Mesenteric fat pad (tissue), 1 donor: ENCODE results near the gene AQP3. TPM values are rescaled to one million over a fixed set of nuclear protein-coding genes. Genes with fewer than 3 reads are reported as not detected.
"Not testable (repeated sequence)": the region's sequence is repeated elsewhere in the genome, so short reads cannot be mapped to it uniquely, and the experiment has no call there.

Experiments
- DNase-seq: peaks from one replicate; pipeline ENCODE4 v3.0.0-alpha.2; 2020; ENCODE audit warnings: low spot score
- total RNA-seq: library from RNA; stranded (reverse); fragmentation: NEBNext Ultra II Directional; extraction: Animal tissue kit (Norgen Biotek cat#: 25700); gene quantifications from one replicate; pipeline ENCODE4 v1.2.1, GENCODE V29; 2021
- donor health status: DM: yes; HTN: yes; CAD: no.

AQP3 gene
- total RNA-seq, 1 donor from 2014 or later: 27.7 TPM

DNA sequence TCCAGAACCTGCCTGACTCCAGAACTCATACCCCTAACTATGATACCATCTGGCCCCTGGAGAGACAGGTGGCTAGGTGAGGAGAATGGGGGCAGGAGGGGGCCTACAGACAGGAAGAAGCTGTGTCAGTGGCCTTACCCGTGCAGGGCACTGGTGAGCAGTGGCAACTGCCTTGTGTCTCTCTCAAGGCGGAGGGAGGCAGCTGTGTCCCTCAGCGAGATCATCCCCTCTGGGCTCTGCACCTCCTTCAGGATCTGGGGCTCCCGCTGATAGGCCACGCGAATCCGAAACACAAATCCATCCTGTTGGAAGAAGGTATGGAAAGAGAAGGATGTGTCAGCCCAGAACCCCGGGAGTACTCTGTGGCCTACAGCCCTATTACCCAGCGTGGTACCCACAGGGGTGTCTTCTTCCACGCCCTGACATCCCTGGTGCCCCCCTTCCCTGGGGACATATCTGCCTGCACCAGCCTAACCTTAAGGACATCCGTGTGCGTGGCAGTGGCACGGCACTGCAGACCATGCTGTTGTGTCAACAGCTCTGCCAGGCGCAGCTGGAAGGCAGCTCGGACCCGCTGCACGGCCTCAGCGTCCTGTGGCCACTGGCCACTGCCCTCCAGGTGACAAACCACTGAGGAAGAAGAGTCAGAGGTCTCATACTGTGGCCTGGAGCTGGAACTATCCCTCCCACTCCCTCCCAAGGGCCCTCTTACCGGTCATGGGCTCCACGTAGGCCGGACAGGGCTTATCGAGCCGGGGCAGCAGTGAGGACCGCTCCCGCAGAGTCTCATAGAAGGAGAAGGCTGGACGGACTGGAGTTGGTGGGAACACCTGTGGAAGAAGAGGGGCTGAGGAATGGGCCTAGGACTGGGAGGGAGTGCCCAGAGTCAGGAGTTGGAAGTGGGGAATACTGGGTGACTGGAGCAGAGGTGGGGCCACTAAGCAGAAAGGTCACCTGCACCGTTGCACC is 18.5 kb upstream of the AQP3 start:
- DNase-seq: no peak

DNA sequence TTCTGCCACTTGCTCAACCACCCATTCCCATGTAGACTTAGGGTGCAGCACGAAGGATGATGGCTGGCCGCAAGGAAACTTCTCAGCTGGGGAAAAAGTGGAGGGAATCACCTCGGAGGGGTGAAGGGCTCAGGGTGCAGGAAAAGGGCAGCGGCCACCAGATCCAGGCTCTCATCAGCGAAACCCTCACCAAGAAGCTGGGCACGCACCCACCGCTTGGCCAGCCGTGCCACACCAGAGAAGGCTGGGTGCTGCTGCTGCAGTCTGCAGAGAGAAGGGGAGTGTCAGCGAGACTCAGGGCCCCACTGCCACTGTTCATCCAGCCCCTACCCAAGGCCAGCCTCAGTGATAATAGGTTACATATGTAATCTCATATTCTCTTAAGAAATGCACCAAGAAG is 17.7 kb upstream of the AQP3 start:
- no peak for DNase-seq

DNA sequence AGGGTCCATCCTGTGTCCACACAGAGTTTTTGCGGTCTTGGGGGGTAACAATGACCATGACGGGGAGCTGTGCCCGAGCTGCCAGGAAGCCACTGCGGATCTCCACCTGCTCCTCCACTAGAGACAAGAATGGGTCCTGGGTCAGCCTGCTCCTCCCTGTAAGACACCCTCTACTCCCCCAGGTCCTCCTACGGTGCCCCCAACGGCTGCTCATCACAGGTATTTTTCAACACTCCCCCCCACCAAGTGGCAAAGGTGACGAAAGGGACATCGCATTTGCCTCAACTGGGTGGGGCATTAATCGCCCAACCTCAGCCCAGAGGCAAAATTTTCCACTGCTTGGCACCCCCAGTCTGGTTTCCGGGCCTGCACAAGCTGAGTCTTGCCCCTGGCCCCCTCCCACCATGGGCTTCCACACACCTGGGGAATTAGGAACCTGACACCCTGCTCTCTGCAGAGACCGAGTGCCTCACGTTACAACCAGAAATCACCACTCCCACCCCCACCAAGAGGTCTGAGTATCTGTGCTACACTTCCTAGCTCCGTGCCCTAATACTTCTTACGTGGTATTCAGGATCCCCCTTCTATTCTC is 16.7 kb upstream of the AQP3 start:
- DNase-seq: no peak

DNA sequence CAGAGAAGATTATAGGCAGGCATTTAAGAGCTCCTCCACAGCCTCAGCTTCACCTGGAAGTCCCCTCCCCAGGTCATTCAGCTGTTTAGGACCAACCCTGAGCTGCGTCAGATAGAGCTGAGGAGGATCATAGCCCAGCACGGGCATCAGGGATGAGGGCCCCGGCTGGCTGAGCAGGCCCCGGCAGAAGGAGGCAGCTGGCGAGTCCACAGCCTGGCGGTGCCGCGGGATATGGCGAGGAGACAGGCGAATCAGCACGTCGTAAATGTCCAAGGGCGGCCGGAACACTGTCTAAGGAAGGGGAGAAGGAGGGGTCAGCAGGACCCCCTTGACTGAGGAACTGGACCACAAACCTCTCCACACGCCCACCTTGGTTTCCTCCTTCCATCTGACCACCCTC is 15.8 kb upstream of the AQP3 start:
- DNase-seq: no peak

DNA sequence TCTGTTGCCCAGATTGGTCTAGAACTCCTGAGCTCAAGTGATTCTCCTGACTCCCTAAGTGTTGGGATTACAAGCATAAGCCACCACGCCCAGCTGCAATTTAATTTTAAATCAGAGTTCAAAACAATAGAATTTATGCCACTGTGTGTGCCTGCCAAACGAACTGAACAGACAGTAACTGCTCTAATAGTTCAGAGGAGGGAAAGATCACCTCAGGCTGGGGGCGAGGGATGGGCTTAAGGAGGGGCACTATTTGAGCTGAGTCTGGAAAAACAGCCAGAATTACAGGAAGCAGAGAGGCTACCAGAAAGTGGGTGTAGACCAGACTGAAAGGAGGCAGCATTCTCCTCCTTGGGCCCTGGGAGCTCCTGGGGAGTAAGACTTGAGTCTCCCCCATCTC is 14.1 kb upstream of the AQP3 start:
- no peak for DNase-seq

DNA sequence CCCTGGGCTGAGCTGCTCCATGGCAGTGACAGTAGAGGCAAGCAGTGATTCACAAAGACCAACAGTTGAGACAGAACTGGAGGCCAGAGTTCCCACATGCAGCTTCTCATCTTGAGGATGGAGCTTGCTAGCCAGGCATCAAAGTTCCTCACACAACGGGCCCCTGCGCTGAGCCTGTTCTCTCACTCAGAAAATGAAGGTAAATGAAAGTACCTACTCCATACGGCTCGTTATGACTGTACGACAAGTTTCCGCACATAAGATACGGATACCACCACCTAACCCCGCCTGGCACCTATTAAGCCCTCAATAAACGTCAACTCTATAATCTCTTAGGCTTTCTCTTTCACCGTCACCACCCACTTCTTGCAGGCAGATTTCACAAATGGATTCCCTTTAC is 13.5 kb upstream of the AQP3 start:
- DNase-seq: no peak

DNA sequence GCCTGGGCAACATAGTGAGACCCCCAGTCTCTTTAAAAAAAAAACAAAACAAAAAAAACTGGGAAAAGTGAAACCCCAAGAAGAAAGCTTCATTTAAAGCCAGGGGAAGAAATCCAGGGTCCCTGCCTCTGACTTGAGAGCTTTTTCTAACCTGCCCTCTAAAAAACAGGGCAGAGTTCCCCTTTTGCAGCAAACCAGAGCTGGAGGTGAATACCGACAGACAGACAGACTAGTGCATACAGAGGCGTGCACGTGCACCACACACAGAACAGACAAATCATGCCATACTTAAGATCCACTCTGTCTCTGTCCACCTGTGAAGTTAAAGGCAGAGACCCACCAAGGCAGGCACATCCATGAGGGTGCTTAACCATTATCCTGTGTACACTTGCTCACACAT is 11.7 kb upstream of the AQP3 start:
- no peak for DNase-seq

DNA sequence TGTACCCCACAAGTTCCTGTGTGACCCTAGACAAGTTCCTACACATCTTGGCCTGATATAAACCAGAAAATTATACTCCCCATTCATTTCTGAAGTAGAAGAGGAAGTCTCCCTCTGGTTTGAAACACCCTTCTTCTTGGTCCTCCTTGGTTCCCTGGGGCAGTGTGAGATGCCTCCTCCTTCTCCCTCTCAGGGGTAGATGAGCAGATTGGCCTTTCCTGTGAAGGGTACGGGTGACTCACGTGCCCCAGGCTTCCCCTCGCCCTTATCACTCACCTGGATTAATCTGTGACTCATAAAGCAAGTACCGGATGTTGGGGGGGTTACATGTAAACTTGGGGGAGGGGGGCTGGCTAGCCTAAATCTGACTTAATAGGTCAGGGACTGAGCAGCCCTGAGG is 11.1 kb upstream of the AQP3 start:
- no peak for DNase-seq

DNA sequence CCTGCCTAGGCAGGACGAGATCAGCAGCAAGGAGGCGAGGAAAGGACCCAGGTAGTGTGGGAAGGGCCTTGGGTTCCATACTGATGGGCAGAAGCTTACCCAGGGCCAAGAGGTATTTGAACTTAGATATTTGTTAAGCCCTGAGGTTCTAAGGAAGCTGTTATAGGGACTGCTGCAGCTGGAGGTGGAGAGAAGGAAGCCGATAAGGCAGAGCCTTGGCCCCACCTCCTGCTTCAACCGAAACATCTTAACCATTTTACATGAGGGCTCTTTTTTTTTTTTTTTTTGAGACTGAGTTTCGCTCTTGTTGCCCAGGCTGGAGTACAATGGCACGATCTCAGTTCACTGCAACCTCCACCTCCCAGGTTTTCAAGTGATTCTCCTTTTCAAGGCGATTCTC is 8.6 kb upstream of the AQP3 start:
- no peak for DNase-seq

DNA sequence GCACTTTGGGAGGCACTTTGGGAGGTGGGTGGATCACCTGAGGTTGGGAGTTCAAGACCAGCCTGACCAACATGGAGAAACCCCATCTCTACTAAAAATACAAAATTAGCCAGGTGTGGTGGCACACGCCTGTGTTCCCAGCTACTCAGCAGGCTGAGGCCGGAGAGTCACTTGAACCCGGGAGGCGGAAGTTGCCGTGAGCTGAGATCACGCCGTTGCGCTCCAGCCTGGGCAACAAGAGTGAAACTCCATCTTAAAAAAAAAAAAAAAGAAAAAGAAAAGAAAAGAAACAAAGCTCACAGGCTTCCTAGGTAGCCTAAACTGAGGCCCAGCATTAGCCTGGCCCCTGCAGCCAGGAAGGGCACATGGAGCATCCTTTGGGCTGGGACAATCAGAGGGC is 8.1 kb upstream of the AQP3 start:
- DNase-seq: not testable (repeated sequence)

DNA sequence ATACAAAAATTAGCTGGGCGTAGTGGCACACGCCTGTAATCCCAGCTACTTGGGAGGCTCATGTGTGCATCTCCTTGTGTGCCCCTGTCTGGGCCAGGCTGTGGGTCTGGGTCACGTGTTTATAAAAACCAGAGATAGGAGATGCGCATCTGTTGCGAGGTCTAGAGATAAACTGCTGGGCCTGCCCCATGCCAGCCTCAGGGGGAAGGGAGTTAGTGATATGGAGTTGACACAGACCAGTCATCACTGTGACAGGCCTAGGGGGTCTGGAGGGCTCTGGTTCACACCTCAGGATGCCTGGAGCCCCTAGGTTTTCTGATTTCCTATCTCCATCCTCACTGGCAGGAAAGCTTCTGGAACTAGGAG is 7.3 kb upstream of the AQP3 start:
- not testable (repeated sequence) for DNase-seq

DNA sequence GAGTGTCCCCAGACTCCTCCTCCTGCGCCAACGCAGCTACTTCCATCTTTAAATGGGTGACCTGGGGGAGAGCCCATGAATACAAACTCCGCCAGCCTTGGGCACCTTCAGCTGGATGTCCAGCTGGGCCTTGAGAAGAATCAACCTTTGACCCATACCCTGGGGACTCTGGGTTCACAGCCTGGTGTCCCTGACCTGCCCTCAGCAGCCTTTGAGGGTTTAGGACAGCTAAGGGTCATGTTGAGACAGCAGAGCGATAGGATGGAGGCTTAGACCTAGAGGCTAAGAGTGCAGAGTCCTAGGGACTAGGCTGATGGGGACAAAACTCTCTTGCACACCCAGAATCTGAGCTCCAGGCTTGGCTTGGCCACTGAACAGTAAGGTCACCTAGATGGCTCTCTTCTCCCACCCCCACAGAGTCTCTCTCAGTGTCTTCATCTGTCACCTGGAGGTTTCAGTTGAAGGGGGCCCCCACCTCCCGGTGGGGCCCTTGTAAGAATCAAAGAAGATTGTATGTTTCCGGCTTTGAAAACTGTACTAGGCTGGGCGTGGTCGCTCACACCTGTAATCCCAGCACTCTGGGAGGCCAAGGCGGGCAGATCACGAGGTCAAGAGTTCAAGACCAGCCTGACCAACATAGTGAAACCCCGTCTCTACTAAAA is 6.7 kb upstream of the AQP3 start:
- DNase-seq: no peak

DNA sequence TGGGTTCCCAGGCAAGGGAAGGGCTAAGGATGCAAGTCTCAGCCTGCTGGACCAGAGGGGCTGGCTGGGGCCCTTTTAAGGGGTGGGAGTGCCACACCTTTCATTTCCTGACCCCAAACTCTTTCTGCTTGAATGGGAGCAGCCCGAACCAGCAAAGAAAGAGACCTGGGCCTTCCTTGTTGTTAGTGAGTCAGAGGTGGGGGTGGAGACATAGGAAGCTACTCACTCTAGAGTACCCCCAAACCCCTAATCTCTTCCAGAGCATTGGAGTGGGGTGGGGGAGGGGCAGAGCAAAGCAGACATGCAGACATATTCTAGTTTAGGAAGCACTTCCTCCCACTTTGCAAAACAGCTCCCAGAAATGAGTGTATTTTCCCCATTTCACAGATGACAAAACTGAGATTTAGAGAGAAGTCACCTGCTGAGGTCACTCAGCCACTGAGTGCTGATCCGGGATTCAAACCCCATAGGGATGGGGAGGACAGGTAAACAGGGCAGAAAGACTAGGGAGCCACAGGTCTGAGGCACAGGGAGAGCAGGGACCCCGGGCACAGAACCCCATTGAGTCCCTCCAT is 6.0 kb upstream of the AQP3 start:
- DNase-seq: no peak

DNA sequence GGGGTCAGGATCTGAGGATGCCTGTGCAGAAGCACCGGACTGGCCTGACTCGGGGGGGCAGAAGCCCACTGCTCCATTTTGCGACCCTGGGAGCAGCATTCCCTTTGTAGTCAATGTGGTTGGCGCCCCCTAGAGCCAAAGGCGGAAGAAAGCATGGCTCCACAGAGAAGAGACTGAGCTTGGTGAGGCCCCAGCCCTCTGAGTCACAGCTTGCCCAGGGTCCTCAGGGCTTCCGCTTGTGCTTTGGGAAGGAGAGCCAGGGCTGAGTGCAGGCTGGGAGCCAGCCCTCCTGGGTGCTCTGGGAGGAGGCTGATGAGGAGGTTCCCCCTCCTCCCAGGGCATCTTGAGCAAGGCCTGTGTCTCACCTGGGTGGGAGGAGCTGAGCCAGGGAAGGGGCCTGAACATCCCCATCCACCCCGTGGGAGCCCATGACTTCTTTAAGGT is 5.5 kb upstream of the AQP3 start:
- DNase-seq: no peak

DNA sequence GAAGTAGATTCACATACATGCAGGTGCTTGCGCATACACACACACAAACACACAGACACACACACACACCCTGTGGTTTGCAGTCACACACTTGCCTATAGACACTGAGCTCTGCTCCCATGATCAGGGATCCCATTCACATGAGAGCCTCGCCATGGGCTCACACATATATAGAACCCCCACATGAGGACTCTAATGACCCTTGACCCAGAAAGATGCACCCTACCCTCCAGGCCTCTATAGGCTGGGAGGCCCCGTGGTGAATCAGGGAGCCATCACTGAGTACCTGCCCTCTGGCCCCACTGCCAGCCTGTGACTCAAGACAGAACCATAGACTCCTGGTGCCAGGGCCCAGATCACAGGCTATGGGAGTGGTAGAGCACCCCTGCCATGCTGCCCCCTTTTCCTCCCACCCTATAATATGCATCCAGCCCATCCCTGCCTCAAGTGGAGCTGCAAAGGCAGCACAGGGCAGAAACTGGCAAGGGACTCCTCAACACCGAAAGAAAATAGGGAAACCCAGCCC is 3.3 kb upstream of the AQP3 start:
- DNase-seq: no peak

DNA sequence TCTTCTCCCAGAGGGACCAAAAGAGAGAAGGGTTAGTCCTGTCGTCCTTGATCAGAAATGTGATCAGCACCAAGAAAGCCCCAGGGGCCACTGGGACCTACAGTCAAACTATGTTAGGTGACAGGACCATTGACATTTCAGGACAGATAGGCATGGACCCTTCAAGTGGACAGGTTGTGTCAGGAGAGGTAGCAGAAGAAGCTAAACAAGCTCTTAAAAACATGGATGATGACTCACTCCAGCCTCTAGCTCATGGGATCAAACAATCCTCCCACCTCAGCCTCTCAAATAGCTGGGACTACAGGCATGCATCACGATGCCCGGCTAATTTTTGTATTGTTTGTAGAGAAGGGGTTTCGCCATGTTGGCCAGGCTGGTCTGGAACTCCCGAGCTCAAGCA is 2.3 kb upstream of the AQP3 start:
- no peak for DNase-seq

DNA sequence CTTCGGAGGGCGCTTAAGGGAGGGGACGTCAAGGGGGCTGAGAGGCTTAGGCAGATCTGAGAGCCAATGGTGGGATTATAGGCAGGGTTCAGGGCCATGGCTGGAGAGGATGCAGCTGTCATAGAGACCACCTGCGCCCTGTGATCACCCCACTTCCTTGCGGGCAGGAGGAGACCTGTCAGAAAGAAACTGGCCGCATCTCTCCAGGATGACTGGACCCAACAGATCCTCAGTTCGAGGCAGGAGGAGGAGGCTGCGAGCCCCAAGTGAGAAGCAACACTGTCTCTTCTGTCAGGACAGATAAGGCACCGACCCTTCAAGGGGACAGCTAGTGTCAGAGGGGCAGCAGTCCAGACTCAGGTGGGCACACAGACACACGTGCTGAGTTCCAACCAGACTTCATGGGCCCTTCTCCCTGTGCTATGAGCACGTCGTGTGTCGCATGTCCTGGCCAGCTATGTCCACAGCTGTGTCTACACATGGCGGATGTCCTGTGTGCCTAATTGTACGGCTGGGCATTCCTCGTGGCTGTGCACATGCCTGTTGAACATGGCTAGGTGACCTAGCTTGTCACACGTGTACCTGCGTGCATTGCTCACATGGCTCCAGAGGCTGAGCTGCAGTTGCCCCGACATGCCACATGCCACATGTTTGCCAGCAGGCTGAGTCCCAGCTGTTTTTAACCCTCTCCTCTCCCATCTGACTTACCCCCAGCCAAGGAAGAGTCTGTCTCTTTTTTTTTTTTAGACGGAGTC is 583 bp upstream of the AQP3 start:
- no peak for DNase-seq

DNA sequence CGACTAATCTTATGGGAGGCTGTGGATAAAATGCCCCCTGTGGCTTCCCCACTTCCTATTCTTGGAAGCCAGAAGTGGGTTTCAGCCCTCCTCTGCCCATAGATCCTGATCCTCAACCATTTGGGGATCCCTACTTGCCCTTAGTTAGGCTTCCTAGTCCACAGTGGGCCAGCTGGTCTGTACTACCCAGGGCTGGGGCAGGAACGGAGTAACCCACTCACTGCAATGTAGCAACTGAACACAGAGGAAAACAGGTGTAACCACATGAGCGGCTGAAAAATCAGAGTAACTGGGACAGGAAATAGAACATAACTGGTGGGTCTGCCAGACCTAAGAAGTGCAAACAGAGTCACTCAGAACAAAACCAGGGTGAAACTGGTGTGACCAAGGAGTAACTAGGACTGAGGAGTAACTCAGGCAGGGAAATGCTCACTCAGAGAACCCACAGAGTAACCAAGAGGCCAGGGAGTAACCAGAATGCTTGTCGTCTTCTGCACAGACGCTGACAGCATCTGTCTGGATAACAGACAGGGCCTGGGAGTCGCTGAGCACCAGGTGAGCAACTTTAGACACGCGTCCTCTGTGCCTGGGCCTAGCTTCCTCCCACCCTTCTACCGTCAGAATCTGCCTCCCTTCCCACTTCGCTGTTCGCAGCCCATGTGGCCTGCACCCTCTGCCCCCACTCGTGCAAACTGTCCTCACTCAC is 1.0 kb downstream of the AQP3 start:
- DNase-seq: no peak

DNA sequence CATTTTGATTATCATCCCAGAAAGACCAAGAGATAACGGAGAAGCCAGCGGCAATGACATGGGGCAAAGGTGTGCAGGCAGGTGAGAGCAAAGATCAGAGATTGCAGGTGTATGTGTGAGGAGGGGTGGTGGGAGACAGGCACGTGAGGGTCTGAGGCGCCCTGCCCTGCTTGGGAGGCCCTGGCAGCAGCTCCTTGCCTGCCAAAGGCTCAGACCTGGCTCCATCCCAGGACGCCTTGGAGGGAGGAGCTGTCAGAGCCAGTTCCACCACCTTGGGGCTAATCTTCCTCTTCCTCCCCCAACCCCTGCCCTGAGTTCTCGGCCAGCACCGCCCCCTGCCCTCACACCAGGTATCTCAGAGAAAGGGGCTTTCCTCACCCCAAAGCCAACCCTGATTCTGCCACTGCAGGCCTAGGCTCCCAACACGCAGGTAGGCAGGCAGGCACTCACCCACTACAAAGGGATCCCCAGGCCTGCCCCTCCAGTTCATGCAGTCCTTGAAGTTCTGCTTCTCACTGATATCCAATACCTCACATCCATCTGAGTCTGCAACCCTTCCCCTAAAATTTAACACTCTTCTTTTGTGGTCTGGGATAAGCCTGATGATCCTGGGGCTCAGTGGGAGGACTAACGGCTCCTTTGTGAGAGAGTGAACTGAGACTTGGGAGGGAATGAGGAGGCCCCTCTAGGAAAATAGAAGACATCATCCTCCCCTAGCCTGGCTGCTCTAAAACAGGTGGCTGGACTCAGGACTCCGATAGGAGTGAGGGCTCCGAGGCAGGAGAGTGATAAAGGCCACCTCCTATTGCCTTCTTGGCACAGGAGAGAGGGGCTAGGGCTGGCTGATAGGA is 1.8 kb downstream of the AQP3 start:
- DNase-seq: no peak
